ENCODE results near the gene CLOCK.

- TF ChIP-seq POLR2AphosphoS5 (IDR thresholded peaks at IDR 0.05; ENCODE audit: insufficient read depth in 1 of 2, low read depth in 1 of 2) (no peak), CTCF (IDR thresholded peaks at IDR 0.05) (no peak), POLR2A (IDR thresholded peaks at IDR 0.05) (no peak)
Measured at GRCh38 chr4:55458164-55458563, 88.5 kb downstream of the CLOCK start.
